HCT116 (cell line): ENCODE data around the gene HSD17B7.

Source experiments
- MAX ChIP-seq: IDR thresholded peaks from 2 replicates; pipeline ENCODE4 v1.6.1; 2012
- TF ChIP-seq, protein P1 (sequence below), 3 experiments: fragments of 200-600 bp in 1 of 3; sonication (generic) in 1 of 3; IDR thresholded peaks in 2 of 3; conservative IDR thresholded peaks in 1 of 3; 2 replicates each; pipeline ENCODE4 v1.5.1; 2012 to 2017; ENCODE audit warnings: low read depth in 2 of 3, low read length in 2 of 3, antibody characterized with exemption in 1 of 3, borderline replicate concordance in 1 of 3, control low read depth in 1 of 3, mild to moderate bottlenecking in 1 of 3, mixed read lengths in 1 of 3, mixed run types in 1 of 3, moderate library complexity in 1 of 3; ENCODE audit not compliant: insufficient read depth in 1 of 3

- TF ChIP-seq, protein P1, sequence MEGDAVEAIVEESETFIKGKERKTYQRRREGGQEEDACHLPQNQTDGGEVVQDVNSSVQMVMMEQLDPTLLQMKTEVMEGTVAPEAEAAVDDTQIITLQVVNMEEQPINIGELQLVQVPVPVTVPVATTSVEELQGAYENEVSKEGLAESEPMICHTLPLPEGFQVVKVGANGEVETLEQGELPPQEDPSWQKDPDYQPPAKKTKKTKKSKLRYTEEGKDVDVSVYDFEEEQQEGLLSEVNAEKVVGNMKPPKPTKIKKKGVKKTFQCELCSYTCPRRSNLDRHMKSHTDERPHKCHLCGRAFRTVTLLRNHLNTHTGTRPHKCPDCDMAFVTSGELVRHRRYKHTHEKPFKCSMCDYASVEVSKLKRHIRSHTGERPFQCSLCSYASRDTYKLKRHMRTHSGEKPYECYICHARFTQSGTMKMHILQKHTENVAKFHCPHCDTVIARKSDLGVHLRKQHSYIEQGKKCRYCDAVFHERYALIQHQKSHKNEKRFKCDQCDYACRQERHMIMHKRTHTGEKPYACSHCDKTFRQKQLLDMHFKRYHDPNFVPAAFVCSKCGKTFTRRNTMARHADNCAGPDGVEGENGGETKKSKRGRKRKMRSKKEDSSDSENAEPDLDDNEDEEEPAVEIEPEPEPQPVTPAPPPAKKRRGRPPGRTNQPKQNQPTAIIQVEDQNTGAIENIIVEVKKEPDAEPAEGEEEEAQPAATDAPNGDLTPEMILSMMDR (IDR thresholded peaks at IDR 0.05 in 2 of 3, conservative IDR thresholded peaks at IDR 0.05 in 1 of 3; ENCODE audit: borderline replicate concordance in 1 of 3, insufficient read depth in 1 of 3, low read depth in 2 of 3, low read length in 2 of 3), result no peak
- TF ChIP-seq MAX, result no peak
Measured at GRCh38 chr1:162757476-162757875, 33.0 kb upstream of the HSD17B7 start.
